Measurements from ENCODE around the gene SLC8A3.

The SLC8A3 gene

DNA sequence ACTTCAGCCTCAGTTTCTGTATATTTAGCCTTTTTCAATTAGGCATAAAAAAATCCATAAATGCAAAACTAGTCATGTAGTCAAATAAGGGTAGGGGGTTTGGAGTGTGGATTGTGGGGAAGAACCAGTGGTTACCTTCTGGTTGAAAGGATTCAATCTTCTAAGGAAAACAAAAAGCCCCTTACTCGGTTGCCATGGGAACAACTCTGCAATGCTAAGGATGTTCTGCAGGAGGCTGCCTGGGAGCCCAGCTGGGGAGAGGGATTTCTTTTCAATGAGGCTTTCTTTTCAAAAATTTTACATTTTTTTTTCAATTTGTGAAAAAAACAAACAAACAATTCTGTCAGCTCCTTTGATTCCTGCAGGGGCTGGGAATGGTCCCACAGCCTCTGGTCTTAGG lies 67.2 kb downstream of the SLC8A3 start:
- Histone ChIP-seq H4K20me1 (ENCODE audit: insufficient read depth, low read length) (no peaks in the 10 kb centered on the region), H3K36me3 (ENCODE audit: insufficient read depth, low read length) (no peaks in the 10 kb centered on the region), H3K9ac (ENCODE audit: low read length) (no peak overlapping the region), H3K9me2 (ENCODE audit: low read depth, low read length) (no peaks in the 10 kb centered on the region), H3K79me2 (ENCODE audit: insufficient read depth, low read length) (no peaks in the 10 kb centered on the region), H3K27me3 (ENCODE audit: insufficient read depth, low read length) (no peaks in the 10 kb centered on the region), H3K4me3 (ENCODE audit: low read depth, low read length, poor library complexity, severe bottlenecking) (no peak overlapping the region), H3F3A (ENCODE audit: insufficient read depth, low read length) (no peaks in the 10 kb centered on the region), H3K4me1 (ENCODE audit: insufficient read depth, low read length, severe bottlenecking) (no peaks in the 10 kb centered on the region), H3K27ac (ENCODE audit: low read depth, low read length, poor library complexity, severe bottlenecking) (no peak overlapping the region), H3K9me3 (ENCODE audit: low read length) (no peaks in the 10 kb centered on the region), H3K4me2 (ENCODE audit: low read length) (no peak overlapping the region), H2AFZ (ENCODE audit: low read length) (no peak overlapping the region)
- TF ChIP-seq, protein P1, sequence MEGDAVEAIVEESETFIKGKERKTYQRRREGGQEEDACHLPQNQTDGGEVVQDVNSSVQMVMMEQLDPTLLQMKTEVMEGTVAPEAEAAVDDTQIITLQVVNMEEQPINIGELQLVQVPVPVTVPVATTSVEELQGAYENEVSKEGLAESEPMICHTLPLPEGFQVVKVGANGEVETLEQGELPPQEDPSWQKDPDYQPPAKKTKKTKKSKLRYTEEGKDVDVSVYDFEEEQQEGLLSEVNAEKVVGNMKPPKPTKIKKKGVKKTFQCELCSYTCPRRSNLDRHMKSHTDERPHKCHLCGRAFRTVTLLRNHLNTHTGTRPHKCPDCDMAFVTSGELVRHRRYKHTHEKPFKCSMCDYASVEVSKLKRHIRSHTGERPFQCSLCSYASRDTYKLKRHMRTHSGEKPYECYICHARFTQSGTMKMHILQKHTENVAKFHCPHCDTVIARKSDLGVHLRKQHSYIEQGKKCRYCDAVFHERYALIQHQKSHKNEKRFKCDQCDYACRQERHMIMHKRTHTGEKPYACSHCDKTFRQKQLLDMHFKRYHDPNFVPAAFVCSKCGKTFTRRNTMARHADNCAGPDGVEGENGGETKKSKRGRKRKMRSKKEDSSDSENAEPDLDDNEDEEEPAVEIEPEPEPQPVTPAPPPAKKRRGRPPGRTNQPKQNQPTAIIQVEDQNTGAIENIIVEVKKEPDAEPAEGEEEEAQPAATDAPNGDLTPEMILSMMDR (IDR thresholded peaks at IDR 0.05; ENCODE audit: low read length), result no peak
- TF ChIP-seq EZH2 (IDR thresholded peaks at IDR 0.05; ENCODE audit: borderline replicate concordance, low read length), result no peak

DNA sequence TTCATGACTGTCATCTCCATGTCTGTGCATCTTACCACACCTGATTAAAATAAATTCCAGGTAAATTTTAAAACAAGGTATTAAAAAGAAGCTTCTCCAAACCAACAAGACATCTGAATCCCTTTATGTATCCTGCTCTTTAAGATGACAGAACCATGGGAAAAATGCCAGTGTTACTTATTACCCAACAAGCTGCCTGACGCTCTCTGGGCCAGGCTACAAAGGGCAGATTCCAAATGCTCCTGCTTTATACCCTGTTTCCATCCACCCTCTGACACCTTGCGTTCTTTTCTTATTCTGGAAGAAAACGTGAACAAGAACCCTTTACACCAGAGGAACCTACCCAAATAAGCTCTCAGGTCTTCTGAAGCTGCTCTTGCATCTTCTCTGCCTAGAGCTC lies 70.7 kb downstream of the SLC8A3 start:
- Histone ChIP-seq H3K4me3 (ENCODE audit: low read depth, low read length, poor library complexity, severe bottlenecking) (no peak overlapping the region), H3K4me1 (ENCODE audit: insufficient read depth, low read length, severe bottlenecking) (no peaks in the 10 kb centered on the region), H3K27me3 (ENCODE audit: insufficient read depth, low read length) (no peaks in the 10 kb centered on the region), H3K9me2 (ENCODE audit: low read depth, low read length) (no peaks in the 10 kb centered on the region), H3F3A (ENCODE audit: insufficient read depth, low read length) (no peaks in the 10 kb centered on the region), H3K79me2 (ENCODE audit: insufficient read depth, low read length) (no peaks in the 10 kb centered on the region), H3K4me2 (ENCODE audit: low read length) (no peak overlapping the region), H4K20me1 (ENCODE audit: insufficient read depth, low read length) (no peaks in the 10 kb centered on the region), H3K27ac (ENCODE audit: low read depth, low read length, poor library complexity, severe bottlenecking) (no peak overlapping the region), H2AFZ (ENCODE audit: low read length) (no peak overlapping the region), H3K36me3 (ENCODE audit: insufficient read depth, low read length) (no peaks in the 10 kb centered on the region), H3K9me3 (ENCODE audit: low read length) (no peaks in the 10 kb centered on the region), H3K9ac (ENCODE audit: low read length) (no peak overlapping the region)
- no peak for TF ChIP-seq EZH2 (IDR thresholded peaks at IDR 0.05; ENCODE audit: borderline replicate concordance, low read length)
- TF ChIP-seq, protein P1 (IDR thresholded peaks at IDR 0.05; ENCODE audit: low read length), result no peak

DNA sequence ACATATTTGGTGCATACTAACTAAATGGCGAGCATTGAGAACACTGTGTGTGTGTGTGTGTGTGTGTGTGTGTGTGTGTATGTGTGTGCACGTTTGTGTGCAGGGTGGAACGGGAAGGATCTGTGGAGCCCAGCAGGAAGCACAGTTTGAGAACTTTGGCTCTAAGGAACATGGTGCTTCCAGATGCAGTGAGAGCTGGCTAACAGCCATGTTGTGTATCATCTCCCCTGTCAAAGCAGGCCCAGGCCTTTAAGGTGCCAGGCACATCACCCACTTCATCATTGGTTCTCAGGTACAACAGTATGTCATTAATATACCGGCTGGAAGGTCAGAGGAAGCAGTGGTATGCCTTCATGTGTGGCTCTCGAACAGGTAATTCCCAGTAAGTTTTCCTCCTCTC lies 72.5 kb downstream of the SLC8A3 start:
- H3F3A ChIP-seq (ENCODE audit: insufficient read depth, low read length), result no peaks in the 10 kb centered on the region
- H3K9me3 ChIP-seq (ENCODE audit: low read length), result no peaks in the 10 kb centered on the region
- no peak overlapping the region for H3K27ac ChIP-seq (ENCODE audit: low read depth, low read length, poor library complexity, severe bottlenecking)
- no peak overlapping the region for H3K9ac ChIP-seq (ENCODE audit: low read length)
- no peak for TF ChIP-seq EZH2 (IDR thresholded peaks at IDR 0.05; ENCODE audit: borderline replicate concordance, low read length)
- TF ChIP-seq, protein P1 (IDR thresholded peaks at IDR 0.05; ENCODE audit: low read length), result no peak
- H3K27me3 ChIP-seq (ENCODE audit: insufficient read depth, low read length), result no peaks in the 10 kb centered on the region
- H3K4me1 ChIP-seq (ENCODE audit: insufficient read depth, low read length, severe bottlenecking), result no peaks in the 10 kb centered on the region
- H3K4me3 ChIP-seq (ENCODE audit: low read depth, low read length, poor library complexity, severe bottlenecking), result no peak overlapping the region
- no peak overlapping the region for H2AFZ ChIP-seq (ENCODE audit: low read length)
- no peaks in the 10 kb centered on the region for H4K20me1 ChIP-seq (ENCODE audit: insufficient read depth, low read length)
- no peaks in the 10 kb centered on the region for H3K79me2 ChIP-seq (ENCODE audit: insufficient read depth, low read length)
- H3K4me2 ChIP-seq (ENCODE audit: low read length), result no peak overlapping the region
- no peaks in the 10 kb centered on the region for H3K36me3 ChIP-seq (ENCODE audit: insufficient read depth, low read length)
- no peaks in the 10 kb centered on the region for H3K9me2 ChIP-seq (ENCODE audit: low read depth, low read length)
